Gastroesophageal sphincter (tissue), 4 donors: ENCODE results near the gene MTA2. TPM values are rescaled to one million over a fixed set of nuclear protein-coding genes. Genes with fewer than 3 reads are reported as not detected.
A peak's percentile ranks its signal among the peaks of the same experiment; 100 is the strongest.
"Not testable (repeated sequence)": the region's sequence is repeated elsewhere in the genome, so short reads cannot be mapped to it uniquely, and the experiment has no call there.

Experiments
- ATAC-seq: fragments of 150-250 bp; one replicate; pipeline ENCODE4 v1.9.1; 2016; ENCODE audit warnings: mild to moderate bottlenecking, moderate library complexity
- H3K27ac ChIP-seq, 4 donors: fragments of 200-600 bp; sonication (generic) in 3 of 4; 1 replicate in 3 of 4; 2 replicates in 1 of 4; pipeline ENCODE4 v1.5.1; 2016 to 2019
- H3K27me3 ChIP-seq: fragments of 200-600 bp; sonication (generic); one replicate; pipeline ENCODE4 v1.5.1; 2019
- H3K36me3 ChIP-seq, 2 donors: fragments of 200-600 bp; sonication (generic); one replicate each; pipeline ENCODE4 v1.5.1; 2019; ENCODE audit warnings: control low read depth in 1 of 2
- H3K4me1 ChIP-seq, 3 donors: fragments of 200-600 bp; sonication (generic); 1 replicate in 2 of 3; 2 replicates in 1 of 3; pipeline ENCODE4 v1.5.1; 2016 to 2019; ENCODE audit warnings: control low read depth in 2 of 3
- H3K4me3 ChIP-seq, 2 donors: fragments of 200-600 bp; sonication (generic); one replicate each; pipeline ENCODE4 v1.5.1; 2019; ENCODE audit warnings: mild to moderate bottlenecking in 1 of 2, moderate library complexity in 1 of 2
- H3K9me3 ChIP-seq, 3 donors: fragments of 200-600 bp; sonication (generic); one replicate each; pipeline ENCODE4 v1.5.1; 2017 to 2019; ENCODE audit warnings: control low read depth in 2 of 3
- CTCF ChIP-seq, 4 experiments: fragments of 200-600 bp in 2 of 4; fragments of 450-650 bp in 2 of 4; sonication (generic) in 1 of 4; IDR thresholded peaks; one replicate each; pipeline ENCODE4 v1.5.1; 2017 to 2019; ENCODE audit warnings: antibody characterized with exemption in 4 of 4, mild to moderate bottlenecking in 2 of 4, moderate library complexity in 2 of 4
- EP300 ChIP-seq: sonication (generic); formaldehyde crosslinking; IDR thresholded peaks from one replicate; pipeline ENCODE4 v1.6.1; 2017; ENCODE audit warnings: antibody characterized with exemption, mild to moderate bottlenecking
- POLR2A ChIP-seq, 2 donors: fragments of 450-650 bp; IDR thresholded peaks; one replicate each; pipeline ENCODE4 v1.6.1; 2017; ENCODE audit warnings: antibody characterized with exemption in 2 of 2, mild to moderate bottlenecking in 2 of 2, moderate library complexity in 1 of 2
- POLR2AphosphoS5 ChIP-seq: sonication (generic); formaldehyde crosslinking; IDR thresholded peaks from one replicate; pipeline ENCODE4 v1.6.1; 2017; ENCODE audit warnings: antibody characterized with exemption
- WGBS, 2 donors: methylation state at CpG; one replicate each; pipeline ENCODE4 v1.1.5; 2018; ENCODE audit warnings: low coverage in 1 of 2; 5-methylcytosine and 5-hydroxymethylcytosine counted together
- total RNA-seq, 4 donors: library from RNA; depleted of rRNA; stranded (reverse); fragments of >200 nt; gene quantifications; one replicate each; pipeline ENCODE4 v1.1.0, GENCODE V29; 2016

Gene MTA2
- total RNA-seq, 4 donors from 2014 or later, result 67.9 to 88.7 (median 85.6) TPM

GRCh38 chr11:62560566-62561103 lies 41.0 kb downstream of the MTA2 start:
- no peaks in the 10 kb centered on the region for H3K27me3 ChIP-seq
- H3K36me3 ChIP-seq, result peaks cover 0 to 65% of the 10 kb centered on the region in 2 donors
- TF ChIP-seq CTCF (IDR thresholded peaks at IDR 0.05) (peak in 3 of 4 experiments; percentile 92 to 94 (median 93)), EP300 (no peak), POLR2AphosphoS5 (peak; percentile 92), POLR2A (IDR thresholded peaks at IDR 0.05) (no peak)
- H3K4me1 ChIP-seq, result peaks cover 3 to 71% (median 26%) of the 10 kb centered on the region in 3 donors
- WGBS, 2 donors, result 17 to 25% methylated on average over 2 of the region's 2 CpGs
- no peaks in the 10 kb centered on the region for H3K9me3 ChIP-seq
- peak overlapping the region; percentile 82 to 95 (median 94) for H3K27ac ChIP-seq
- peak overlapping the region in 1 of 2 donors; percentile 4 for H3K4me3 ChIP-seq
- peak; percentile 89 for ATAC-seq

GRCh38 chr11:62559626-62560025 lies 42.0 kb downstream of the MTA2 start:
- ATAC-seq, H3K27me3 ChIP-seq, H3K9me3 ChIP-seq: not testable (repeated sequence)
- Histone ChIP-seq H3K36me3 (peaks cover 0 to 55% of the 10 kb centered on the region in 2 donors), H3K4me1 (peaks cover 5 to 81% (median 36%) of the 10 kb centered on the region in 3 donors), H3K4me3 (peak overlapping the region in 1 of 2 donors; percentile 4), H3K27ac (peak overlapping the region; percentile 70 to 95 (median 94))
- 40 to 70% methylated on average over 1 to 3 of the region's 5 CpGs for WGBS, 2 donors

GRCh38 chr11:62559204-62559603 lies 42.5 kb downstream of the MTA2 start:
- H3K27me3 ChIP-seq, result no peaks in the 10 kb centered on the region
- ATAC-seq, result no peak
- H3K36me3 ChIP-seq, result peaks cover 0 to 51% of the 10 kb centered on the region in 2 donors
- WGBS, 2 donors, result 77 to 83% methylated on average over 4 to 7 of the region's 8 CpGs
- TF ChIP-seq POLR2AphosphoS5, result no peak
- no peak for TF ChIP-seq POLR2A (IDR thresholded peaks at IDR 0.05)
- TF ChIP-seq EP300, result no peak
- TF ChIP-seq CTCF (IDR thresholded peaks at IDR 0.05), result no peak
- H3K9me3 ChIP-seq, result no peaks in the 10 kb centered on the region
- H3K4me3 ChIP-seq, result no peak overlapping the region
- H3K4me1 ChIP-seq, result peaks cover 5 to 86% (median 40%) of the 10 kb centered on the region in 3 donors
- H3K27ac ChIP-seq, result peak overlapping the region; percentile 70 to 95 (median 94)

- Histone ChIP-seq H3K27ac (peak overlapping the region in 3 of 4 donors; percentile 64 to 94 (median 93)), H3K4me1 (peaks cover 10 to 91% (median 45%) of the 10 kb centered on the region in 3 donors), H3K4me3 (no peak overlapping the region), H3K9me3 (no peaks in the 10 kb centered on the region), H3K36me3 (peaks cover 0 to 45% of the 10 kb centered on the region in 2 donors), H3K27me3 (no peaks in the 10 kb centered on the region)
- no peak for ATAC-seq
- 78 to 88% methylated on average over 3 to 4 of the region's 9 CpGs for WGBS, 2 donors
- no peak for TF ChIP-seq POLR2AphosphoS5
- no peak for TF ChIP-seq EP300
- TF ChIP-seq CTCF (IDR thresholded peaks at IDR 0.05), result no peak
- no peak for TF ChIP-seq POLR2A (IDR thresholded peaks at IDR 0.05)
Observed at GRCh38 chr11:62558669-62559068, 43.0 kb downstream of the MTA2 start.

- Histone ChIP-seq H3K4me3 (peak overlapping the region in 1 of 2 donors; percentile 1), H3K4me1 (peaks cover 12 to 97% (median 56%) of the 10 kb centered on the region in 3 donors), H3K27ac (peak overlapping the region; percentile 26 to 96 (median 94)), H3K9me3 (no peaks in the 10 kb centered on the region), H3K36me3 (peaks cover 0 to 29% of the 10 kb centered on the region in 2 donors), H3K27me3 (no peaks in the 10 kb centered on the region)
- 20 to 39% methylated on average over 1 to 2 of the region's 3 CpGs for WGBS, 2 donors
- TF ChIP-seq POLR2A (IDR thresholded peaks at IDR 0.05), result no peak
- no peak for ATAC-seq
Observed at GRCh38 chr11:62556875-62557631, 44.6 kb downstream of the MTA2 start.
